ENCODE results near the gene SGCA. TPM values are rescaled to one million over a fixed set of nuclear protein-coding genes. Genes with fewer than 3 reads are reported as not detected.

The SGCA gene
- total and polyA plus RNA-seq, 2 of the 8 experiments (the other 6 are each of a cell fraction or from before 2014, with no cell fraction given) = 0.12 TPM; not detected in 1

GRCh38 chr17:50169121-50169764 is 3.4 kb downstream of the SGCA start (continued):
- peak; percentile 17; the same call in 1 of the 2 replicates for TF ChIP-seq JUND (IDR thresholded peaks at IDR 0.05; ENCODE audit: low read length)
- TF ChIP-seq E2F6 (IDR thresholded peaks at IDR 0.05) = no peak
- TF ChIP-seq FOSL1 (IDR thresholded peaks at IDR 0.05; ENCODE audit: insufficient read depth, low read depth, low read length) = peak; percentile 78
- no peak for TF ChIP-seq CBX5 (IDR thresholded peaks at IDR 0.05; ENCODE audit: low read depth, low read length)
- TF ChIP-seq GABPA (IDR thresholded peaks at IDR 0.05; ENCODE audit: borderline replicate concordance, insufficient read depth, low read length) = peak; percentile 62; the same call in 1 of the 2 replicates
